Fibroblast of villous mesenchyme (primary cell): ENCODE data around the gene EIF2S1. TPM values are rescaled to one million over a fixed set of nuclear protein-coding genes. Genes with fewer than 3 reads are reported as not detected.
"Not testable (repeated sequence)": the region's sequence is repeated elsewhere in the genome, so short reads cannot be mapped to it uniquely, and the experiment has no call there.

ENCODE experiments used
- DNase-seq: peaks from one replicate; pipeline ENCODE4 v3.0.0-alpha.2; 2010; ENCODE audit warnings: low read depth
- H3K4me3 ChIP-seq: 2 replicates; pipeline ENCODE4 v1.5.1; 2011; ENCODE audit warnings: low read depth, mild to moderate bottlenecking, low read length
- CTCF ChIP-seq: IDR thresholded peaks from 2 replicates; pipeline ENCODE4 v1.5.1; 2012; ENCODE audit warnings: low read depth, mild to moderate bottlenecking, low read length; ENCODE audit not compliant: insufficient read depth
- total RNA-seq: library from RNA; depleted of rRNA; stranded (reverse); fragments of >200 nt; gene quantifications from 2 replicates; pipeline ENCODE4 v1.2.3, GENCODE V29; 2012

EIF2S1 gene
- total RNA-seq, 1 donor = 221 TPM

- no peak overlapping the region for H3K4me3 ChIP-seq
- no peak for TF ChIP-seq CTCF
- DNase-seq = no peak
Observed at GRCh38 chr14:67395876-67396189, 35.7 kb downstream of the EIF2S1 start.

GRCh38 chr14:67396381-67396970 lies 36.3 kb downstream of the EIF2S1 start:
- no peak for TF ChIP-seq CTCF
- no peak overlapping the region for H3K4me3 ChIP-seq
- peak; percentile 59 for DNase-seq

GRCh38 chr14:67397536-67397935 lies 37.4 kb downstream of the EIF2S1 start:
- TF ChIP-seq CTCF = no peak
- no peak overlapping the region for H3K4me3 ChIP-seq
- DNase-seq = no peak

- TF ChIP-seq CTCF = no peak
- no peak overlapping the region for H3K4me3 ChIP-seq
- DNase-seq = no peak
Observed at GRCh38 chr14:67400434-67400833, 40.3 kb downstream of the EIF2S1 start.

- no peak overlapping the region for H3K4me3 ChIP-seq
- no peak for TF ChIP-seq CTCF
- DNase-seq = no peak
Observed at GRCh38 chr14:67405771-67406170, 45.6 kb downstream of the EIF2S1 start.

- not testable (repeated sequence) for H3K4me3 ChIP-seq, DNase-seq
Observed at GRCh38 chr14:67408122-67408801, 48.1 kb downstream of the EIF2S1 start.

- DNase-seq = no peak
- no peak overlapping the region for H3K4me3 ChIP-seq
- TF ChIP-seq CTCF = no peak
Observed at GRCh38 chr14:67409461-67409860, 49.3 kb downstream of the EIF2S1 start.
